Measurements from ENCODE around the gene NOL4L.

DNA sequence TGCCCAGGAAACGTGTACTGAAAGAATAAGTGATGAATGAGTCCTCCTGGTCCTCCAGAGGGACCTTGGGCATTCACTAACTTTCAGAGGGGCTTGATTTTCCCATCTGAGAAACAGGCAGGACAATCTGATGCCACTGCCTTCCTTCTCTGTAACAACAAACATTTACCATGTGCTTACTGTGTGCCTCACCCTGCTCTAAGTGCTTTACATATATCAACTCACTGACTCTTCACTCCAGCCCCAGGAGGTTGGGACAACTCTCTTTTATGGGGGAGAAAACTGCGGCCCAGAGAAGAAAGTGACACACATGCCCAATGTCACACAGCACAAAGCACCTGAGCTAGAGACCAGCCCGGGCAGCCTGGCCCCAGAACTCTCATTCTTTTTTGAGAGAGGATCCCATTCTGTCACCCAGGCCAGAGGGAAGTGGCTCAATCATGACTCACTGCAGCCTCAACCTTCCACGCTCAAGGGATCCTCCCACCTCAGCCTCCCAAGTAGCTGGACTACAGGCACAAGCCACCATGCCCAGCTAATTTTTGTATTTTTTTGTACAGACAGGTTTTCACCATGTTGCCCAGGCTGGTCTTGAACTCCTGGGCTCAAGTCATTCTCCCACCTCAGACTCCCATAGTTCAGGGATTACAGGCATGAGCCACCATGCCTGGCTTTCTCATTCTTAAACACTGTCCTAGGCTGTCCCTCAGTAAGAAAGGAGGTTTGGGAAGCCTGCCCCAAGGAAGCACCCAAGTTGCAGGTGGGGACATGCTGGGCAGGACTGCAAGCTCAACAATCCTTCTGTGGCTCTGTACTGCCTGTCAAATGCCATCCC lies 38.0 kb downstream of the NOL4L start:
- TF ChIP-seq, protein P1, sequence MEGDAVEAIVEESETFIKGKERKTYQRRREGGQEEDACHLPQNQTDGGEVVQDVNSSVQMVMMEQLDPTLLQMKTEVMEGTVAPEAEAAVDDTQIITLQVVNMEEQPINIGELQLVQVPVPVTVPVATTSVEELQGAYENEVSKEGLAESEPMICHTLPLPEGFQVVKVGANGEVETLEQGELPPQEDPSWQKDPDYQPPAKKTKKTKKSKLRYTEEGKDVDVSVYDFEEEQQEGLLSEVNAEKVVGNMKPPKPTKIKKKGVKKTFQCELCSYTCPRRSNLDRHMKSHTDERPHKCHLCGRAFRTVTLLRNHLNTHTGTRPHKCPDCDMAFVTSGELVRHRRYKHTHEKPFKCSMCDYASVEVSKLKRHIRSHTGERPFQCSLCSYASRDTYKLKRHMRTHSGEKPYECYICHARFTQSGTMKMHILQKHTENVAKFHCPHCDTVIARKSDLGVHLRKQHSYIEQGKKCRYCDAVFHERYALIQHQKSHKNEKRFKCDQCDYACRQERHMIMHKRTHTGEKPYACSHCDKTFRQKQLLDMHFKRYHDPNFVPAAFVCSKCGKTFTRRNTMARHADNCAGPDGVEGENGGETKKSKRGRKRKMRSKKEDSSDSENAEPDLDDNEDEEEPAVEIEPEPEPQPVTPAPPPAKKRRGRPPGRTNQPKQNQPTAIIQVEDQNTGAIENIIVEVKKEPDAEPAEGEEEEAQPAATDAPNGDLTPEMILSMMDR (IDR thresholded peaks at IDR 0.05), result no peak
- TF ChIP-seq POLR2AphosphoS5 (IDR thresholded peaks at IDR 0.05) (no peak), POLR2A (IDR thresholded peaks at IDR 0.05) (no peak)

Data from suprapubic skin (tissue), 4 donors.